GM18951 (cell line): ENCODE results near the gene P2RY1.
"Not testable (repeated sequence)": the region's sequence is repeated elsewhere in the genome, so short reads cannot be mapped to it uniquely, and the experiment has no call there.

Experiments used
- POLR2A ChIP-seq: IDR thresholded peaks from 4 replicates; pipeline ENCODE4 v1.6.1; 2011; ENCODE audit warnings: mild to moderate bottlenecking; ENCODE audit not compliant: insufficient read length, insufficient read depth; ENCODE audit errors: extremely low read depth
- in situ Hi-C: fragments of 300-500 bp; cut with MboI; formaldehyde crosslinking; loops from one replicate; pipeline ENCODE4 v1.12.0; 2022; ENCODE audit warnings: low sequenced_read_pairs, mixed read lengths, inconsistent platforms; ENCODE audit not compliant: unreplicated experiment

Gene P2RY1

GRCh38 chr3:152849996-152850578 is 15.2 kb downstream of the P2RY1 start:
- in situ Hi-C loops = no loop called here
- no peak for TF ChIP-seq POLR2A

- no peak for TF ChIP-seq POLR2A
- in situ Hi-C loops = no loop called here
These were observed 18.3 kb downstream of the P2RY1 start for GRCh38 chr3:152853196-152853595.

DNA sequence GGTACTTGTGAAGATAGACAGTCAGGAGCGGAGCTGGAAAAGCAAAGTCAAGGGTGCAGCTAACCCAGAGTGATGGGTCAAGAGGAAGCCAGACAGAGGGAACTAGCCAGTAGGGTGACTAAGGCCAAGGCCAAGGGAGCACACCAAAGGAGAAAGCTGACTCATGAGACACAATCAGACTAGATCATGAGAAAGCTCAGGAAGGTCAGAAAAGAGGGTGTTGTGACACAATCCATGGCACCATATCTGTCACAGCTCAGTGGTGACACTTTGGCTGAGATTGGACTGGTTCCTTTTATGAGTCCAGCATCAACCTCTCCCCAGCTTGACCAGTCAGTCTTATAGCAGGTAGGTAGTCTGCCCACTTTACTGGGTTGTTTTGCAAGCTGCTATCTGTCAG is 22.2 kb downstream of the P2RY1 start:
- TF ChIP-seq POLR2A = no peak
- in situ Hi-C loops = no loop called here

- in situ Hi-C loops = no loop called here
- TF ChIP-seq POLR2A = no peak
These were observed 23.4 kb downstream of the P2RY1 start for GRCh38 chr3:152858170-152858800.

GRCh38 chr3:152860736-152861135 is 25.8 kb downstream of the P2RY1 start:
- in situ Hi-C loops = no loop called here
- no peak for TF ChIP-seq POLR2A

GRCh38 chr3:152865668-152866245 is 30.8 kb downstream of the P2RY1 start:
- in situ Hi-C loops = no loop called here
- TF ChIP-seq POLR2A = no peak

GRCh38 chr3:152870027-152870426 is 35.1 kb downstream of the P2RY1 start:
- no peak for TF ChIP-seq POLR2A
- in situ Hi-C loops = no loop called here

- in situ Hi-C loops = not testable (repeated sequence)
These were observed 38.4 kb downstream of the P2RY1 start for GRCh38 chr3:152873314-152873713.

DNA sequence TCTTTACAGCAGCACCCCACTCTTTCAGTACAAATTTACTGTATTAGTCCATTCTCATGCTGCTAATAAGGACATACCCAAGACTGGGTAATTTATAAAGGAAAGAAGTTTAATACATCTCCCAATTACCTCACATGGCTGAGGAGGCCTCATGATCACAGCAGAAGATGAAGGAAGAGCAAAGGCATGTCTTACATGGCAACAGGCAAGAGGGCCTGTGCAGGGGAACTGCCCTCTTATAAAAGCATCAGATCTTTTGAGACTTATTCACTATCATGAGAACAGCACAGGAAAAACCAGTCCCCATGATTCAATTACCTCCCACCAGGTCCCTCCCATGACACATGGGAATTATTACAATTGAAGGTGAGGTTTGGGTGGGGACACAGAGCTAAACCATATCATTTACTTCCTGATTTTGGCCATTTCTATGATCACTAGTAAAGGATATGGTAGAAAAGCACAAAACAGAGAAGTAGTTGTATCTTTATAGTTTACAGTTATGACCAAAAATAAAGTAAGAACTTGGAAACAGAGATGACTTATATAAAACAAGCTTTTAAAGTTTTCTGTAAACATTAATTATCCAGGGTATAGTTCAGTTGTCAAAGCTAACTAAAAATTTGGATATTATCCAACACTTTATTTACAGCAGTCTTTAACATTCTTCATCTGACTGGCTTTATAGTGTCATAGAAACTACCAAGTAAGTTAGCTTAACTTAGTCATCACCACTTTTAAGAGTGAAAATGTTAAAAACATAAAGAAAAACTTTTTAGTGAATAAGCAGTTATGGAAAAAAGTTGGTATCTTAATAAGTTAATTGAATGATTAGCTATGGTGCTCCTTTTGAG is 40.2 kb downstream of the P2RY1 start:
- in situ Hi-C loops = no loop called here
- no peak for TF ChIP-seq POLR2A

DNA sequence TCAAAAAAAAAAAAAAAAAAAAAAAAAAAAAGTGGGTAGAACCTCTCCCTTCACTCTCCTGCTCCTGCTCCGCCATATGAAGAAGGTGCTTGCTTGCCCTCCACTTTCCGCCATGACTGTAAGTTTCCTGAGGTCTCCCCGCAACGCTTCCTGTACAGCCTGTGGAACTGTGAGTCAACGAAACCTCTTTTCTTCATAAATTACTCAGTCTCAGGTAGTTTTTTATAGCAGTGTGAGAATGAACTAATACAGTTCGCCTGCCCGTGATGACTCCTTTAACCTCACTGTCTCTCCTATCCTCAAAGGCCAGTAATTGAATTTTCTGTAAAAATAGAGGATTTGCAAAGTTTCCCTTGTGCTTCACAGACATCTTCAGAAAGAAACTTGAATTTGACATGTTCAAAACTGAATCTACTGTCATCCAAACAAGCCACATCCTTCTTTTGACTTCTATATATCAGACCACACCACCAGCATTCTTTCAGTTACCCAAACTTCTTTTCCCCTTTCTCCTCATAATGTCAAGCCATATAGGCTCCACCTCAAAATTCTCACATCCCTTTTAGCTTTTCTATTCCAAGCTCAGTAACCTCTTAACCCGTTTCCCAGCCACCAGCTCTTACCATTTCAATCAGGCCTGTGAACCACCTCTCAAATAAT is 44.3 kb downstream of the P2RY1 start:
- TF ChIP-seq POLR2A = no peak
- in situ Hi-C loops = no loop called here

DNA sequence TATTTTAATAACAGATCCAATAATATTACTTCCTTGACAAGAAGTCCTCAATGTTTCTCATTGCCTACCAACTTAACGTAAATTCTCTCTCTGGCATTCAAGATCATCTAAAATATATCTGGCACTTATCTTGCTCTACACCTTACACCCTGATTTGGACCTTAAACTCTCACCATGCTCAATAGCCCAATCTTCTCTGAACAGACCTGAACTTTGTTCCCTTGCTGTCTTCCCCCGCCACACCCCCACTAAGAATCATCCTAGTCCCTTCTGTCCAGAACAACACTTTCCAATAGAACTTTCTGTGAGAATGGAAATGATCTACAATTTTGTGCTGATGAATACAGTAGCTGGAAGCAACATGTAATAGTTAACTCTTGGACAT is 44.9 kb downstream of the P2RY1 start:
- TF ChIP-seq POLR2A = no peak
- in situ Hi-C loops = no loop called here

- TF ChIP-seq POLR2A = no peak
- in situ Hi-C loops = no loop called here
These were observed 50.1 kb downstream of the P2RY1 start for GRCh38 chr3:152885076-152885475.
